ENCODE results near the gene MED12L.

MED12L gene

DNA sequence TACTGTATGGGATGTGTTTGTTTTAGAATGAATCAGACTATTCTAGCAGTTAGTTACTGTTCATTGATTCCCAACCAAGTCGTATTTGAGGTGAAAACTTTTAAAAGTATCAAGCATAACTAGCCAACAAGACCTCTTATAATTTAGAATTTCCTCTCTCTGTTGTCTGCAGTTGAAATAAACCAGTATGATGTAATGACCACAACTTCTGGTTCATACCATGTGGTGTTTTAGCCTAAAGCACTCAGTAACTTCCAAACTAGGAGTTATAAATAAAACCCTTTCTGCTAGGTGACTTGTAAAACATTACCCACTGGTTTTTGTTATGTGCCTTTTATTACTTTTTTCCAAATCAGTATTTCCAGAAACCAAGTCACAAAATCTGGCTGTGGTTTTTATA, 318.9 kb downstream of the MED12L start:
- Histone ChIP-seq H3K4me3 (ENCODE audit: low read depth, low read length) (no peak overlapping the region), H3K36me3 (ENCODE audit: control insufficient read depth, insufficient read depth, low read length) (no peaks in the 10 kb centered on the region), H3K9me3 (ENCODE audit: control insufficient read depth, insufficient read depth, low read length) (no peaks in the 10 kb centered on the region), H3K9ac (ENCODE audit: low read depth, low read length) (no peak overlapping the region), H3K4me1 (ENCODE audit: control insufficient read depth, insufficient read depth, low read length) (peaks cover 2% of the 10 kb centered on the region), H3K27me3 (ENCODE audit: control insufficient read depth, insufficient read depth, low read length) (no peaks in the 10 kb centered on the region)

DNA sequence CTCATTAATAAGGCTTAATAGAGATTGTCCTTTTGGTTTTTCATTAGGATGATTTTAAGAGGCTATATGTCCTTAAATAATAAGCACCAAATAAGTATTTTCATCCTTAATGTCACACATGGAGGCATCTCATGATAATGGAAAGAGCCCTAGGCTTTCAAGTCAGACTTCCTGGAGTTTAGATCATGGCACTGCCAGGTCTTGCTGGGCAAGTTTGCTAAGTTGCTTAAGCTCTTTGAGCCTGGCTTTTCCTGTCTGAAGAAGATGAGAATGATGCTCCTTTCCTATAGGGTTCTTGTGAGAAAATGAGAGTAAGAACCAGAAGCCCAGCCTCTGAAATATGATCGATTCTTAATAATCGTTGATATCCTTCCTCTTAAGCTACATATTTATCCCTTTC, 322.5 kb downstream of the MED12L start:
- H3K9me3 ChIP-seq (ENCODE audit: control insufficient read depth, insufficient read depth, low read length), result no peaks in the 10 kb centered on the region
- H3K4me1 ChIP-seq (ENCODE audit: control insufficient read depth, insufficient read depth, low read length), result no peaks in the 10 kb centered on the region
- no peak overlapping the region for H3K9ac ChIP-seq (ENCODE audit: low read depth, low read length)
- H3K4me3 ChIP-seq (ENCODE audit: low read depth, low read length), result no peak overlapping the region
- no peaks in the 10 kb centered on the region for H3K36me3 ChIP-seq (ENCODE audit: control insufficient read depth, insufficient read depth, low read length)
- no peaks in the 10 kb centered on the region for H3K27me3 ChIP-seq (ENCODE audit: control insufficient read depth, insufficient read depth, low read length)

DNA sequence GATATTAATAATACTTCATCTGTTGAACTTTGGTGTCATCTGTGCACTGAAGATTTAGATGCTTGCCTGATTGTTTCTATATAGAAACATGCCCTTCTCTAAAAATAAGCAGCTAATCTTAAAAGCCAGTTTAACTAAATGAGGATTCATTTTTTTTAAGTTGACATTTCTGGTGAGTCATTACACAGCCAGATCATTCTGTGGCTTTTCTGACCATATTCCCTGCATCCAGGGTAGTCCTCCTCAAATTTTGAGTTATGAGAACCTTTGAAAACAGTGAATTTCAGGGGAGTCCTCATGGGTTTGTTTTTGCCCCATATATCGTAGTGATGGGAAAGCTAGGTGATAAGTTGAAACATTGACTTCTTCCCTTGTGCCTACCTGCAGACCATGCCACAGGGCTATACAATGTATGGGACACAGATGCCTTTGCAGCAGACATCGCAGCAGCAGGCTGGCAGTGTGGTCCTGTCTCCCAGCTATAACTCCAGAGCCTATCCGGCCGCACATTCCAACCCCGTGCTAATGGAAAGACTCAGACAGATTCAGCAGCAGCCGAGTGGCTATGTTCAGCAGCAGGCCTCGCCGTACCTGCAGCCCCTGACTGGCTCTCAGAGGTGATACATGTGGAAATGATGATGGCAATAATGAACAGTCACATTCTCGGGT, 325.6 kb downstream of the MED12L start:
- no peaks in the 10 kb centered on the region for H3K9me3 ChIP-seq (ENCODE audit: control insufficient read depth, insufficient read depth, low read length)
- H3K9ac ChIP-seq (ENCODE audit: low read depth, low read length), result no peak overlapping the region
- no peaks in the 10 kb centered on the region for H3K4me1 ChIP-seq (ENCODE audit: control insufficient read depth, insufficient read depth, low read length)
- no peaks in the 10 kb centered on the region for H3K36me3 ChIP-seq (ENCODE audit: control insufficient read depth, insufficient read depth, low read length)
- H3K27me3 ChIP-seq (ENCODE audit: control insufficient read depth, insufficient read depth, low read length), result no peaks in the 10 kb centered on the region
- no peak overlapping the region for H3K4me3 ChIP-seq (ENCODE audit: low read depth, low read length)

DNA sequence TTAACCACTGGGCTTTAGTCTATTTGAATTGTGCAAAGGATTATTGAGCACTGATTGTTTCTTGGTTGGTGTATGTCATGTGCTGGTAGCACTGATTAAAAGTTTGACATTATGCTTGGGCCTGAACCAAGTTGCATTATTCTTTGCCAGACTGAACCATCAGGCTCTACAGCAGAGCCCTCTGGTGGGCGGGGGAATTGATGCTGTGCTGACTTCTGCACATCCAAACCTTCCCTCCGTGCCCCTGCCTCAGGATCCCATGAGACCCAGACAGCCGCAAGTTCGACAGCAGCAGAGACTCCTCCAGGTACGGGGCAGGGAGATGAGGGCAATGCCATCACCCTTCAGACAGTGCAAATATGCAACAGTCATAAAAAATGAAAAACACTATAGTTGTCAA, 327.5 kb downstream of the MED12L start:
- no peak overlapping the region for H3K4me3 ChIP-seq (ENCODE audit: low read depth, low read length)
- no peaks in the 10 kb centered on the region for H3K36me3 ChIP-seq (ENCODE audit: control insufficient read depth, insufficient read depth, low read length)
- H3K9me3 ChIP-seq (ENCODE audit: control insufficient read depth, insufficient read depth, low read length), result no peaks in the 10 kb centered on the region
- no peak overlapping the region for H3K9ac ChIP-seq (ENCODE audit: low read depth, low read length)
- no peaks in the 10 kb centered on the region for H3K4me1 ChIP-seq (ENCODE audit: control insufficient read depth, insufficient read depth, low read length)
- no peaks in the 10 kb centered on the region for H3K27me3 ChIP-seq (ENCODE audit: control insufficient read depth, insufficient read depth, low read length)

DNA sequence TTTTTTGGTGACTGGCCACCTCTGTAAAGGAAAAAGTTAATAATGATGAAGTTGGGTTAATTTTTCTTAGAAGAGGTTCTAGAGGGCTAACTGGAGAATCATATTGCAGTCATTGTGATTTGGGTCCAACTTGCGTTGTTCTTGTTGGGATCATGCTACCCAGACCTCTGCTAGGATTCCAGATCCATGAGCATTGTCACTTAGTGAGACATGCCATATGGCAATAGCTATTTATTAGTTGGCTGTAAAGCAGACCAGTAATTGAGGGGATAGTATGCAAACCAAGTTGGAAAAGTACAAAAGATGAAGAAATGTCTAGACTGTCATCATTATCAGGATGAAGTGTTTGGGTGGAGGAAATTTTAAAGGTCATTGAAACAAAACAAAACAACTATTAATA, 329.8 kb downstream of the MED12L start:
- Histone ChIP-seq H3K36me3 (ENCODE audit: control insufficient read depth, insufficient read depth, low read length) (no peaks in the 10 kb centered on the region), H3K9ac (ENCODE audit: low read depth, low read length) (no peak overlapping the region), H3K27me3 (ENCODE audit: control insufficient read depth, insufficient read depth, low read length) (no peaks in the 10 kb centered on the region), H3K4me1 (ENCODE audit: control insufficient read depth, insufficient read depth, low read length) (no peaks in the 10 kb centered on the region), H3K4me3 (ENCODE audit: low read depth, low read length) (no peak overlapping the region), H3K9me3 (ENCODE audit: control insufficient read depth, insufficient read depth, low read length) (no peaks in the 10 kb centered on the region)

DNA sequence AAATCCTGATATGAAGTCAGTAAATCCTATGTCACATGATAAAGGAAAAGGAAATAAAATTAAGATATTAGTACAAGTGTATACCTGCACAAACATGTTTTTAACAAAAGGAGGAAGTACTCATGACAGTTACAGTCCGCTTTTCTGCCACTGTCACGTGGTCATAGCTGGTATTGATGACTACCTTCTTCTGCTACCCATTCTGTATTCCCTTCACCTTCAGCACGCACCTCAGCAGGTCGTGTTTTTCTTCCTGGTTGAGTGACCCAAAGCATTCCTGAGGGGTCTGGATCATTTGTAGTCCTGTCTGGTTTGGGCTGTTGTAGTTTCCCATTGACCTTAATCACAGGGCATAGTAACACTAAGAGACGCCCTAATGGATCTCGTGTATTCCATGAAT, 334.3 kb downstream of the MED12L start:
- Histone ChIP-seq H3K4me3 (ENCODE audit: low read depth, low read length) (no peak overlapping the region), H3K9ac (ENCODE audit: low read depth, low read length) (no peak overlapping the region), H3K36me3 (ENCODE audit: control insufficient read depth, insufficient read depth, low read length) (no peaks in the 10 kb centered on the region), H3K4me1 (ENCODE audit: control insufficient read depth, insufficient read depth, low read length) (peaks cover 3% of the 10 kb centered on the region), H3K27me3 (ENCODE audit: control insufficient read depth, insufficient read depth, low read length) (no peaks in the 10 kb centered on the region), H3K9me3 (ENCODE audit: control insufficient read depth, insufficient read depth, low read length) (no peaks in the 10 kb centered on the region)

DNA sequence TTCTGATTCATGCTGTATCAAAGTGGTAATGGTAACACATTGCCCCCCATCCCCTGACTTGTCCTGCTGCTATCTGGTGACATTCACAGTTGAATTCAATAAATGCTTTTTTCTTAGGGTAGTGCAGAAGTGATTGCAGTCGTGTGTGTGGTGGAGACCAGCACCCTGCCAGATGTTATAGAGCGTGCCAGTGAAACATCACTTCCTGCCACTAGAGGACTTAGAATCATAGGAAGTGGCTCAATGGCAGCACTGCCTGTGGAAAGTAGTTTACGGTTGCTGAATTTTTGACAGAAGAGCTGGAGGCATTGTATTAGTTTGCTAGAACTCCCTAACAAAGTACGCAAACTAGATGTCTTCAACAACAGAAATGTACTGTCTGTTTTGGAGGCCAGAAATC, 336.5 kb downstream of the MED12L start:
- Histone ChIP-seq H3K4me3 (ENCODE audit: low read depth, low read length) (no peak overlapping the region), H3K36me3 (ENCODE audit: control insufficient read depth, insufficient read depth, low read length) (no peaks in the 10 kb centered on the region), H3K27me3 (ENCODE audit: control insufficient read depth, insufficient read depth, low read length) (no peaks in the 10 kb centered on the region), H3K9me3 (ENCODE audit: control insufficient read depth, insufficient read depth, low read length) (no peaks in the 10 kb centered on the region), H3K9ac (ENCODE audit: low read depth, low read length) (no peak overlapping the region), H3K4me1 (ENCODE audit: control insufficient read depth, insufficient read depth, low read length) (peaks cover 15% of the 10 kb centered on the region)

DNA sequence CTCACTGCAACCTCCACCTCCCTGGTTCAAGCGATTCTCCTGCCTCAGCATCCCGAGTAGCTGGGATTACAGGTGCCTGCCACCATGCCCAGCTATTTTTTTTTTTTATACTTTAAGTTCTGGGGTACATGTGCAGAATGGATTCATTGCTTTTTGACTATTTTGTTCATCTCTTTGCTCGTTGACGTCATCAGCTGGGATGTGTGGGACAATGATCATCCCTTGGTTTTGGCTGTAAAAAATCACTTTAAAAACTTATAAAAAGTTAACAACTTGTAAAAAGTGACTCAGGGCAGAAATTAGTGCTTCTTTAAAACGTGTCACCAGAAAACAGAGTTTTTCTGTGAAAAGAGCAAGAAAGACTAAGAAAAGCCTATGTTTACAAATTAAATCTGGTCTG, 337.6 kb downstream of the MED12L start:
- Histone ChIP-seq H3K4me1 (ENCODE audit: control insufficient read depth, insufficient read depth, low read length) (peaks cover 15% of the 10 kb centered on the region), H3K9ac (ENCODE audit: low read depth, low read length) (no peak overlapping the region), H3K27me3 (ENCODE audit: control insufficient read depth, insufficient read depth, low read length) (no peaks in the 10 kb centered on the region)

DNA sequence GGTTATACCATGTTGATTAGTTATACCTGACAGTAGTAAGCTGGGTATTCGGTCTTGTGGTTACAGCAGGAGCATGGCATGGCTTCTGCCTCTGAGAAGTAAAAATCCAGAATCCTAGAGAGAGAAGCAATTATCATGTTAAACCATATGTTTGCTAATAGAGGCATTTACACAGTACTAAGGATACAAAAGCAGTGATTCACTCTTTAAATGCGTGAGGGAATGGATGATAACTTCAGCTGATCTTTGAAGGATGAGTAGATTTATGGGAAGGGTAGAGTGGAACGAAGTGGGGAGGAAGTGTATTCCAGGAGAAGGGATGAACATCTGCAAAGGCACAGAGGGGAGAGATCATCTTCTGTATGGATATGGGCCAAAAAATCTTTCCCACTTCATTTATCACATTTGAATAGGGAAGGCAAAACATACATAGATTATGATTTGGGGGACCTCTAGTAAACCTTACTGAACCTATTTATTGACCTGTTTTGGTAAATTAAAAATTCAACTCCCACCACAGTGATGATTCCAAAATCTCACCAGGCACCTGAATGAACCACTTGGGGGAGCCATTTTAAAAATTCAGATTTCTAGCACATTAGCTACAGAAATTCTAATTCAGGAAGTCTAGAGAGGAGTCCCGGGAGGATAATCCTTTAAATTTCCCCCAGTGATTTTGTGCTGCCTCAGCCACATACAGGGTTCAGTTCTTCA, 340.3 kb downstream of the MED12L start:
- Histone ChIP-seq H3K27me3 (ENCODE audit: control insufficient read depth, insufficient read depth, low read length) (peaks cover 3% of the 10 kb centered on the region), H3K4me1 (ENCODE audit: control insufficient read depth, insufficient read depth, low read length) (peaks cover 18% of the 10 kb centered on the region), H3K36me3 (ENCODE audit: control insufficient read depth, insufficient read depth, low read length) (no peaks in the 10 kb centered on the region), H3K9ac (ENCODE audit: low read depth, low read length) (no peak overlapping the region), H3K4me3 (ENCODE audit: low read depth, low read length) (no peak overlapping the region), H3K9me3 (ENCODE audit: control insufficient read depth, insufficient read depth, low read length) (no peaks in the 10 kb centered on the region)

More for the DNA sequence above, 337.6 kb downstream of the MED12L start:
- Histone ChIP-seq H3K36me3 (ENCODE audit: control insufficient read depth, insufficient read depth, low read length) (no peaks in the 10 kb centered on the region), H3K9me3 (ENCODE audit: control insufficient read depth, insufficient read depth, low read length) (no peaks in the 10 kb centered on the region), H3K4me3 (ENCODE audit: low read depth, low read length) (no peak overlapping the region)

DNA sequence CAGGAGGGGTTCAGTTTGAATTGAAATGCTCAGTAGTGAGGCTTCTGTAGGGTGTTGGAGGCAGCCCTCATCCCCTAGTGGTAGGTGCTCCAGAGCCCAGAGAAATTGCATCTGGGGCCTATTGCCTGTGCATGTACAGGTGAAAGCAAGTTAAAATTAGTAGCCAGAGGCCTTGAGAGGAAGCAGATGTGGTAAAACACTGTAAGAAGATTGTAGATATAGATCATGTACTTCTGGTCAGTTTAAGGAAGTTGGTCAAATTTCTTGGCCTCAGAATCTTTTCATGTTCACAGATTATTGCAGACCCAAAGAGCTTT, 340.8 kb downstream of the MED12L start:
- H3K9ac ChIP-seq (ENCODE audit: low read depth, low read length), result no peak overlapping the region
- peaks cover 3% of the 10 kb centered on the region for H3K27me3 ChIP-seq (ENCODE audit: control insufficient read depth, insufficient read depth, low read length)
- peaks cover 18% of the 10 kb centered on the region for H3K4me1 ChIP-seq (ENCODE audit: control insufficient read depth, insufficient read depth, low read length)
- no peaks in the 10 kb centered on the region for H3K9me3 ChIP-seq (ENCODE audit: control insufficient read depth, insufficient read depth, low read length)
- H3K4me3 ChIP-seq (ENCODE audit: low read depth, low read length), result no peak overlapping the region
- no peaks in the 10 kb centered on the region for H3K36me3 ChIP-seq (ENCODE audit: control insufficient read depth, insufficient read depth, low read length)

DNA sequence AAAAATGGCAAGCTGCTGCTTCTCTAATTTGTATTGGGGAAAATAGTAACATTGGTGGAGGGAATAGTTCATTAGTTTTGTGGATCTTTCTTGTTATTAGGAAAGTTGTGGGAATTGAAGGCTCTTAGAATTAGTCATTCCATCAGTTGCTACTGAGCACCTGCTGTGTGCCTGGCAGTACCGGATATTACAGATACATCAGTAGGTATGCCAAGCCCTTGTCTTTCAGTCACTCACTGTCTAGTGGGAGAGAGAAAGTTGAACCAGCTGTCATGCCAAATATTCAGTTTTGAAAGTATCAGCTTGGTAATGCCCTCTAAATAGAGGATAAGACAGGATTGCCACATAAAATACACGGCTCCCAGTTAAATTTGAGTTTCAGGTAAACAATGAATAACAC, 342.9 kb downstream of the MED12L start:
- Histone ChIP-seq H3K9ac (ENCODE audit: low read depth, low read length) (no peak overlapping the region), H3K36me3 (ENCODE audit: control insufficient read depth, insufficient read depth, low read length) (no peaks in the 10 kb centered on the region), H3K27me3 (ENCODE audit: control insufficient read depth, insufficient read depth, low read length) (peaks cover 3% of the 10 kb centered on the region), H3K4me3 (ENCODE audit: low read depth, low read length) (no peak overlapping the region), H3K9me3 (ENCODE audit: control insufficient read depth, insufficient read depth, low read length) (no peaks in the 10 kb centered on the region), H3K4me1 (ENCODE audit: control insufficient read depth, insufficient read depth, low read length) (peaks cover 18% of the 10 kb centered on the region)

DNA sequence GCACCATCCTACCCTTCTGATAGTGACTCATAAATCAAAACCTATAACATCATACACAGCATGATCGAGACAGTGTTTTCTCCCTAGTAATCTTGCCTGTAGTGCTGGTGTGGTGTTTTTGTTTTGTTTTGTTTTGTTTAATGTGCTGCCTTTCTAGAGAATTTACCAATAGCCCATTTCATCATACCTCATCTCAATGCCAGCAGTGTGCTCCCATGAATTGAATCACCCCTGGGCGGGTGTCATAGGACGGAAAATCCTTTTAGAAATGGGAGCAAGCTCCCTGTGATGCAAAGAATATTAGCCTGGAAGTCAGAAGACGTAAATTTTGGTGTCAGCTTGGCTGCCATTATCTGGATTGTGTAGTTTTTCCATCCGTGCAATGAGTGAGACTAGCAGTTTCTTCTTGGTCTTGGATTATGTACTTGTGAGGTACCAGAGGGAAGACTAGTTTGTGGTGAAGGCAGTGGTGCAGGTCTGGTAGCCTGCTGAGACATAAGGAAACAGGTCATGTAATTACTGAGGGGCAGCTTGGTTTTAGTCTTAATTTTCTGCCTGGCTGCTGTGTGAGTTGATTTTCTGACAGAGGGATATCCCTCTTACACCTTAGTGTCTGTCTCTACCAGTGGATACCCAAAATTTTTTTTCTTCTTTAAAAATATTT, 345.5 kb downstream of the MED12L start:
- Histone ChIP-seq H3K36me3 (ENCODE audit: control insufficient read depth, insufficient read depth, low read length) (no peaks in the 10 kb centered on the region), H3K9ac (ENCODE audit: low read depth, low read length) (no peak overlapping the region), H3K27me3 (ENCODE audit: control insufficient read depth, insufficient read depth, low read length) (peaks cover 3% of the 10 kb centered on the region), H3K9me3 (ENCODE audit: control insufficient read depth, insufficient read depth, low read length) (no peaks in the 10 kb centered on the region), H3K4me1 (ENCODE audit: control insufficient read depth, insufficient read depth, low read length) (peaks cover 9% of the 10 kb centered on the region), H3K4me3 (ENCODE audit: low read depth, low read length) (no peak overlapping the region)
